ENCODE data around the gene RIN3.

RIN3 gene

DNA sequence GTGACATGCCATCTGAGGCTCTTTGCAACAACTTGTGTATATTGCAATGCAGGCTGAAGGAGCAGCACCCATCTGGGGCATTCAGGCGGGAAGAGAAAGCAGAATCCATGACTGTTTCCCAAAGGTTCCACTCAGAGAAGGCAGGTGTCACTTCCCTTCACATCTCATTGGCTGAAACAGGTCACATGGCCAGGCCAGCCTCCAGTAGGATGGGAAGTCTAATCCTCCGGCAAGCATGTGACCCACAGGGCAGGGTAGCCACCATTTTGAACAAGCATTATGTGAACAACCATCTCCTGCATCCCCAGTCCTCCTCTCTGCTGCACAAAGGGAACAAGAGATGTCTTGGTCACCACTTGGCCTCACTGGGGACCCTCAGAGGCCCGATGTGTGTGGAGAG, 70.6 kb downstream of the RIN3 start:
- no peak overlapping the region for H3K4me3 ChIP-seq (ENCODE audit: low read depth, low read length)
- ChIA-PET CTCF (interaction anchor here (2.0 to 2.3 kb wide), 2 partner anchors 19 to 449 kb away, joined by 6 to 7 read pairs; no protein-coding TSS in a partner anchor), POLR2A (no interaction called here)
- TF ChIP-seq, protein P1, sequence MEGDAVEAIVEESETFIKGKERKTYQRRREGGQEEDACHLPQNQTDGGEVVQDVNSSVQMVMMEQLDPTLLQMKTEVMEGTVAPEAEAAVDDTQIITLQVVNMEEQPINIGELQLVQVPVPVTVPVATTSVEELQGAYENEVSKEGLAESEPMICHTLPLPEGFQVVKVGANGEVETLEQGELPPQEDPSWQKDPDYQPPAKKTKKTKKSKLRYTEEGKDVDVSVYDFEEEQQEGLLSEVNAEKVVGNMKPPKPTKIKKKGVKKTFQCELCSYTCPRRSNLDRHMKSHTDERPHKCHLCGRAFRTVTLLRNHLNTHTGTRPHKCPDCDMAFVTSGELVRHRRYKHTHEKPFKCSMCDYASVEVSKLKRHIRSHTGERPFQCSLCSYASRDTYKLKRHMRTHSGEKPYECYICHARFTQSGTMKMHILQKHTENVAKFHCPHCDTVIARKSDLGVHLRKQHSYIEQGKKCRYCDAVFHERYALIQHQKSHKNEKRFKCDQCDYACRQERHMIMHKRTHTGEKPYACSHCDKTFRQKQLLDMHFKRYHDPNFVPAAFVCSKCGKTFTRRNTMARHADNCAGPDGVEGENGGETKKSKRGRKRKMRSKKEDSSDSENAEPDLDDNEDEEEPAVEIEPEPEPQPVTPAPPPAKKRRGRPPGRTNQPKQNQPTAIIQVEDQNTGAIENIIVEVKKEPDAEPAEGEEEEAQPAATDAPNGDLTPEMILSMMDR (IDR thresholded peaks at IDR 0.05; ENCODE audit: insufficient read depth, low read length, missing control alignments) = no peak
- no peak for DNase-seq (ENCODE audit: low read depth, low spot score)

DNA sequence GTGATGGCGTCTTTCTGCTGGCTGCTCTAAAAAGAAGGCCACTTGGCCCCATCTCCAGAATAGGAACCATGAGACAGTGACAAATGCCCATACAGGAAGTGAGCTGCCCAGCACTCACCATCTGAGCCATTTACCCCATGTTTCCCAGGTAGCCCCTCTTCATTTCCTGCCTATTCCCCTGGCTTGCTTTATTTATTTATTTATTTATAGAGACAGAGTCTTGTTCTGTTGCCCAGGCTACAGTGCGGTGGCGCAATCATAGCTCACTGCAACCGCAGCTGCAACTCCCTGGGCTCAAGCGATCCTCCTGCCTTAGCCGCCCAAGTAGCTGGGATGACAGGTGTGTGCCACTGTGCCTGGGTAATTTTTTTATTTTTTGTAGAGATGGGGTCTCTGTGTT, 71.2 kb downstream of the RIN3 start:
- H3K4me3 ChIP-seq (ENCODE audit: low read depth, low read length) = no peak overlapping the region
- no peak for DNase-seq (ENCODE audit: low read depth, low spot score)
- CTCF ChIA-PET = interaction anchor here (1.5 to 2.3 kb wide), 3 partner anchors 10 to 450 kb away, joined by 4 to 7 read pairs (median 6); no protein-coding TSS in a partner anchor
- TF ChIP-seq, protein P1 (IDR thresholded peaks at IDR 0.05; ENCODE audit: insufficient read depth, low read length, missing control alignments) = no peak
- POLR2A ChIA-PET = no interaction called here

- CTCF ChIA-PET = interaction anchor here (0.6 to 5.2 kb wide), 9 partner anchors 8 to 479 kb away, joined by 3 to 33 read pairs (median 4); no protein-coding TSS in a partner anchor
- TF ChIP-seq, protein P1 (IDR thresholded peaks at IDR 0.05; ENCODE audit: insufficient read depth, low read length, missing control alignments) = no peak
- POLR2A ChIA-PET = interaction anchor here (0.7 to 1.7 kb wide), 4 partner anchors 9 to 73 kb away, joined by 3 to 6 read pairs (median 3); no protein-coding TSS in a partner anchor
- peak; percentile 99 for DNase-seq (ENCODE audit: low read depth, low spot score)
- no peak overlapping the region for H3K4me3 ChIP-seq (ENCODE audit: low read depth, low read length)
These were observed 72.7 kb downstream of the RIN3 start for GRCh38 chr14:92585981-92586937.

DNA sequence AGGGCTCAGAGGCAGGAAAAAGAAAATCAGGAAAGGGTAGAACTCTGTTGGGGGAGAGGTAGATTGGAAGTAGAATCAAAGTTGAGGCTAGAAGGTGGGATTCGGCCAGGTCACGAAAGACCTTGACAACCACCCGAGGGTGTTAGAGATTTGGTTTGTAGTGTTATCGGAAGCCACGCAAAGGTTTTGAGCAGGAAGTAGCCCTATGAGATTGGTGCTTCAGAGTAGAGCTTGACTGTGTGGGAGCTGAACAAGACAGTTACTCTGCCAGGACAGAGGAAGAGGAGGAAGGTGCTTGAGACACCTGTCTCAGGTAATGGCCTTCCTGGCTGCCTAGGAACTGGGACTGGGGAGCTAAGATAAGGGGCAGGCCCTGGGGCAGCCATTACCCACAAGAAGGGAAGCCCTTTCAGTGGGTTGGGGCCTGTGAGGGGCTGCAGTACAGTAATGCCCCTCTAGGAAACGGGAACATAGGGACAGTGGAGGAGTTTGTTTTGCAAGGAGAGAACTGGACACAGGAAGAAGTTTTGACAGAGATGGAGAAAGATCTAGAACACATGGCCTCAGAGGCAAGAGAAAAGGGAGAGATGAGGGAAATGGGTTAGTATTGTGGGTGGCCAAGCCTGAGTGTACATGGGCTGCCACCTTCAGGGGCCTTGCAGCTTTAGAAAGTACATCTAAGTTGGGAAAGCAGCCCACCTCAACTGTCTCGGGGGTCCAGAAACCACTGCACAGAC, 73.5 kb downstream of the RIN3 start:
- POLR2A ChIA-PET = interaction anchor here (0.8 to 1.7 kb wide), 2 partner anchors 10 to 22 kb away, joined by 3 to 6 read pairs; no protein-coding TSS in a partner anchor
- DNase-seq (ENCODE audit: low read depth, low spot score) = no peak
- H3K4me3 ChIP-seq (ENCODE audit: low read depth, low read length) = no peak overlapping the region
- CTCF ChIA-PET = interaction anchor here (0.7 to 5.2 kb wide), 7 partner anchors 11 to 199 kb away, joined by 3 to 33 read pairs (median 5); no protein-coding TSS in a partner anchor
- TF ChIP-seq, protein P1 (IDR thresholded peaks at IDR 0.05; ENCODE audit: insufficient read depth, low read length, missing control alignments) = no peak

DNA sequence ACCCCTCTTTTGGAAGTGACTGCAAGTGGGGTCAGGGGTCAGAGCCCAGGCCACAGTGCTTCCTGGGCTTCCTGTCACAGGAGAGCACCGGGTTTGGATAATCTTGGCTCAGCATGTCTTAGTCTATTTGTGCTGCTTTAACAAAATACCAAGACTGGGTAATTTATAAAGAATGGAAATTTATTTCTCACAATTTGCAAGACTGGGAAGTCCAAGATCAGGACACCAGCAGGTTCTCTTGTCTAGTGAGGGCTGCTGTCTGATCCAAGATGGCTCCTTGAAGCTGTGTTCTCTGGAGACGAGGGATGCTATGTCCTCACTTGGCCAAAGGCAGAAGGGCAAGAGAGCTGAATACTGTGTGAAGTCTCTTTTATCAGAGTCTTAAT, 74.1 kb downstream of the RIN3 start:
- ChIA-PET CTCF (interaction anchor here (0.7 to 5.2 kb wide), 9 partner anchors 10 to 198 kb away, joined by 3 to 33 read pairs (median 6); no protein-coding TSS in a partner anchor), POLR2A (no interaction called here)
- TF ChIP-seq, protein P1 (IDR thresholded peaks at IDR 0.05; ENCODE audit: insufficient read depth, low read length, missing control alignments) = no peak
- DNase-seq (ENCODE audit: low read depth, low spot score) = no peak
- no peak overlapping the region for H3K4me3 ChIP-seq (ENCODE audit: low read depth, low read length)
